GM12874 (cell line): Measurements from ENCODE around the gene FMN1.

Experiments
- CTCF ChIP-seq: IDR thresholded peaks from 2 replicates; pipeline ENCODE4 v1.5.1; 2011; ENCODE audit warnings: low read depth, mild to moderate bottlenecking, control low read depth, low read length, moderate library complexity; ENCODE audit not compliant: insufficient read depth

The FMN1 gene

DNA sequence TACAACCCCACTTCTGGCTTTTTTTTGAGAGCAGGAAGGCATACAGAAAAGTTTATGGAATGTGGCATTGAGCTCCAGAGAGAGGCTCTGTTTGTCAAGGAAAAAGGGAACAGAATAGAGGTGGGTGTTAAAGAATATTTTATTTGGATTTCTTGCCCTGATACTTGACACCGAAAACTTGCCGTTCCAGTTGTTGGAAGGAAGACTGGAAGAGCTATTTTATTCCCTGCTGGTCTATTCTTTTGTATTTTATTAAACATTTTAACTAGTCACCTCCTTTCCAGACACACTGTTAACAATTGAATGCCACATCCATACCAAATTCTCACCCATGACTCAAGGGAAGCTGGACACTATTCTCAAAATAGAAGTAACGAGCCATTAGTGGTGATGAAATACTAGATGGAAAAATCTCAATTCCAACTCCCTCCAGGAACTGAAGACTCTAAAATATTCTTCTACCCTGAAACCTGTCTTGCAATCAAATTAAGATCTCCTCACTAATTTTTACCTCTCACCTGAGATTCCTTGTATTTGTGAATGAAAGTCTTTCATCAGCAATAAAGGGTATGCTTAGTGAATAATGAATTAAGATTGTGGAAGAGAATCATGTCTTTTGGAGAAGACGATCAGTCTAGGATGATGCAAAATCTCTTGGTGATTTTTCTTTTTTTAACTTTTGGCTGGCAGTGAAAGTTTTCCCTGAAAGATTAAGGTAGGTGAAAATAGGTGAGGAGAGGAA is 448.2 kb downstream of the FMN1 start:
- TF ChIP-seq CTCF = no peak

GRCh38 chr15:32743411-32744140 is 450.9 kb downstream of the FMN1 start:
- TF ChIP-seq CTCF = no peak

GRCh38 chr15:32739522-32740063 is 454.9 kb downstream of the FMN1 start:
- TF ChIP-seq CTCF = no peak

DNA sequence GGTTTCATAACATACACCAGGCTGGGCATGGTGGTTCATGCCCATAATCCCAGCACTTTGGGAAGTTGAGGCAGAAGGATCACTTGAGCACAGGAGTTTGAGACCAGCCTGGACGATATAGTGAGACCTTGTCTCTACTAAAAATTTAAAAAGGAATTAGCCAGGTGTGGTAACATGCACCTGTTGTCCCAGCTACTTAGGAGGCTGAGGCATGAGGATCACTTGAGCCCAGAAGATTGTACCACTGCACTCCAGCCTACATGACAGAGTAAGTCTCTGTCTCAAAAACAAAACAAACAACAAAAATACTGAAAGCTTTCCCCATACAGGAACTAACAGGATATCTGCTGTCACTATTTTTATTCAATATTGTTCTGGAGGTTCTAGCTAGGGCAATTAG is 455.8 kb downstream of the FMN1 start:
- TF ChIP-seq CTCF = no peak

DNA sequence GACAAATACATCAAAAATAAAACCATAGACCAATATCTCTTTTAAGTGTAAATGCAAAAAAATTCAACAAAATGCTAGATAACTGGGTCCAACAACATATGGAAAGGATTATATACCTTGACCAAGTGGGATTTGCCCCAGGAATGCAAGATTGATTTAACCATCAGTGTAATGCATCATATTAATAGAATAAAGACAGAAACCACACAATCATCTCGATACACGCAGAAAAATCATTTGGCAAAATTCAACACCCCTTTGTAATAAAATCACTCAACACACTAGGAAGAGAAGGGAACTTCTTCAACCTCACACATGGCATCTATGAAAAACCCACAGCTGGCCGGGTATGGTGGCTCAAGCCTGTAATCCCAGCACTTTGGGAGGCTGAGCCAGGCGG is 457.2 kb downstream of the FMN1 start:
- TF ChIP-seq CTCF = no peak

DNA sequence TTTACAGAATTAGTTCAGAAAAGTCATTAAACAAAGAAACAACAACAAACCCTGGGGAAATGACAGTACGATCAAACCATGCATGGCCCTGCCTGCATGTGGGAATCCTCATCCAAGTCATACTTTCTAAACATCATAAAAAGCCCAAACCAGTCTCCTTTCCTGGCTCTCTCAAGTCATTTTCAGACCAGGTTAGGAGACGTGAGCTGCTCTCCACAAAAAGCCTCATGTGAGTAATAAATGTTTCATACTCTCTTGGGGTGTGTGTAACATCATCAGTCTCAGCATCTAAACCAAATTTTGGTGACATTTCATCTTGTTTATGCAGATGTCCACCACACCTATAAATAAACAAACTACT is 457.8 kb downstream of the FMN1 start:
- no peak for TF ChIP-seq CTCF

- no peak for TF ChIP-seq CTCF
These were observed 458.4 kb downstream of the FMN1 start for GRCh38 chr15:32735989-32736700.
